Upper lobe of left lung (tissue), 6 donors: ENCODE results near the gene PLOD2. TPM values are rescaled to one million over a fixed set of nuclear protein-coding genes. Genes with fewer than 3 reads are reported as not detected.

Source experiments
- ATAC-seq, 2 donors: fragments of 200-7000 bp; cut with Tn5 transposase; one replicate each; pipeline ENCODE4 v1.9.1; 2022; ENCODE audit warnings: mild to moderate bottlenecking in 2 of 2, moderate library complexity in 2 of 2; ENCODE audit not compliant: low FRiP score in 2 of 2
- DNase-seq, 2 donors: peaks; one replicate each; pipeline ENCODE4 v3.0.0-alpha.2; 2019 to 2020
- H3K27ac ChIP-seq, 4 donors: fragments of 200-600 bp; sonication (generic); one replicate each; pipeline ENCODE4 v1.5.1; 2016 to 2019
- H3K27me3 ChIP-seq, 4 donors: fragments of 200-600 bp; sonication (generic); one replicate each; pipeline ENCODE4 v1.5.1; 2017 to 2019
- H3K36me3 ChIP-seq, 4 donors: fragments of 200-600 bp; sonication (generic); one replicate each; pipeline ENCODE4 v1.5.1; 2016 to 2019
- H3K4me1 ChIP-seq, 4 donors: fragments of 200-600 bp; sonication (generic); one replicate each; pipeline ENCODE4 v1.5.1; 2018 to 2019
- H3K4me3 ChIP-seq, 4 donors: fragments of 200-600 bp; sonication (generic); one replicate each; pipeline ENCODE4 v1.5.1; 2017 to 2019; ENCODE audit warnings: mild to moderate bottlenecking in 2 of 4, moderate library complexity in 1 of 4
- H3K9me3 ChIP-seq, 4 donors: fragments of 200-600 bp; sonication (generic); one replicate each; pipeline ENCODE4 v1.5.1; 2018 to 2019
- CTCF ChIP-seq, 6 experiments: fragments of 450-650 bp in 4 of 6; fragments of 200-600 bp in 2 of 6; sonication (generic) in 2 of 6; IDR thresholded peaks; one replicate each; pipeline ENCODE4 v1.5.1; 2016 to 2019; ENCODE audit warnings: antibody characterized with exemption in 6 of 6
- EP300 ChIP-seq, 4 donors: sonication (generic); formaldehyde crosslinking; IDR thresholded peaks; one replicate each; pipeline ENCODE4 v1.5.1; 2017; ENCODE audit warnings: antibody characterized with exemption in 4 of 4, control low read depth in 2 of 4
- POLR2A ChIP-seq, 4 donors: fragments of 450-650 bp; IDR thresholded peaks; one replicate each; pipeline ENCODE4 v1.5.1; 2016 to 2017; ENCODE audit warnings: antibody characterized with exemption in 4 of 4, mild to moderate bottlenecking in 2 of 4
- POLR2AphosphoS5 ChIP-seq, 2 donors: sonication (generic); formaldehyde crosslinking; IDR thresholded peaks; one replicate each; pipeline ENCODE4 v1.5.1; 2017; ENCODE audit warnings: antibody characterized with exemption in 2 of 2
- WGBS, 2 donors: methylation state at CpG; one replicate each; pipeline ENCODE4 v1.1.5; 2017 to 2018; 5-methylcytosine and 5-hydroxymethylcytosine counted together
- total RNA-seq, 6 donors: library from RNA; depleted of rRNA in 4 of 6; stranded (reverse); fragments of >200 nt in 4 of 6; gene quantifications; one replicate each; pipeline versions ENCODE4 v1.1.0 to v1.2.1, GENCODE V29; 2016 to 2021
- donor health status: DM: no; HTN: no; CAD: no; lungs with moderate emphysema.
- donor health status: DM: no; HTN: yes; CAD: no; lungs with severe emphysema.

PLOD2 gene
- total RNA-seq = 10 to 100 TPM in 5 of 6 donors, 1 to 10 TPM in 1; 6.8 to 30.7 (median 18.1) TPM

- Histone ChIP-seq H3K36me3 (no peaks in the 10 kb centered on the region), H3K4me3 (peak within 1 kb of the TSS; percentile 60 to 82 (median 71)), H3K4me1 (peaks cover 10 to 23% (median 19%) of the 10 kb centered on the region in 4 donors), H3K27me3 (no peaks in the 10 kb centered on the region), H3K9me3 (no peaks in the 10 kb centered on the region), H3K27ac (peak within 1 kb of the TSS; percentile 89 to 96 (median 92))
- TF ChIP-seq EP300 (IDR thresholded peaks at IDR 0.05) (peak in 1 of 4 donors; percentile 36), POLR2A (IDR thresholded peaks at IDR 0.05) (peak in 3 of 4 donors; percentile 66 to 91 (median 86)), CTCF (IDR thresholded peaks at IDR 0.05) (peak in 2 of 6 experiments; percentile 15 to 21), POLR2AphosphoS5 (IDR thresholded peaks at IDR 0.05) (peak; percentile 64 to 79)
- WGBS, 2 donors = 0% methylated on average over 15 to 27 of the region's 74 CpGs
- DNase-seq = peak; percentile 70 to 95
- ATAC-seq = peak; percentile 88 to 92
These were observed at the start of gene PLOD2 for GRCh38 chr3:146160964-146161662. TSS of gene PLOD2 (minus strand) at chr3:146161184. CDS start at chr3:146160989, 195 bp downstream.

GRCh38 chr3:146209371-146209770 is 48.4 kb upstream of the PLOD2 start:
- H3K27ac ChIP-seq = no peak overlapping the region
- no peaks in the 10 kb centered on the region for H3K4me1 ChIP-seq
- no peak for ATAC-seq
- H3K9me3 ChIP-seq = no peaks in the 10 kb centered on the region
- no peaks in the 10 kb centered on the region for H3K27me3 ChIP-seq
- H3K36me3 ChIP-seq = peaks cover 0 to 21% (median 0%) of the 10 kb centered on the region in 4 donors
- no peak for DNase-seq
- no peak overlapping the region for H3K4me3 ChIP-seq
- TF ChIP-seq CTCF (IDR thresholded peaks at IDR 0.05) (no peak), POLR2AphosphoS5 (IDR thresholded peaks at IDR 0.05) (no peak), EP300 (IDR thresholded peaks at IDR 0.05) (no peak), POLR2A (IDR thresholded peaks at IDR 0.05) (no peak)

GRCh38 chr3:146203776-146204175 is 42.8 kb upstream of the PLOD2 start:
- Histone ChIP-seq H3K4me1 (peaks cover 0 to 7% (median 0%) of the 10 kb centered on the region in 4 donors), H3K4me3 (no peak overlapping the region), H3K36me3 (peaks cover 0 to 27% (median 3%) of the 10 kb centered on the region in 4 donors), H3K27ac (no peak overlapping the region), H3K27me3 (no peaks in the 10 kb centered on the region), H3K9me3 (no peaks in the 10 kb centered on the region)
- TF ChIP-seq CTCF (IDR thresholded peaks at IDR 0.05) (no peak), EP300 (IDR thresholded peaks at IDR 0.05) (no peak), POLR2AphosphoS5 (IDR thresholded peaks at IDR 0.05) (no peak), POLR2A (IDR thresholded peaks at IDR 0.05) (no peak)
- DNase-seq = no peak
- ATAC-seq = no peak

- no peak for ATAC-seq
- H3K36me3 ChIP-seq = peaks cover 0 to 16% (median 3%) of the 10 kb centered on the region in 4 donors
These were observed 39.7 kb upstream of the PLOD2 start for GRCh38 chr3:146200461-146201220.

More at GRCh38 chr3:146200461-146201220, 39.7 kb upstream of the PLOD2 start:
- TF ChIP-seq POLR2AphosphoS5 (IDR thresholded peaks at IDR 0.05) = no peak
- TF ChIP-seq POLR2A (IDR thresholded peaks at IDR 0.05) = no peak
- TF ChIP-seq CTCF (IDR thresholded peaks at IDR 0.05) = no peak
- no peak for TF ChIP-seq EP300 (IDR thresholded peaks at IDR 0.05)
- Histone ChIP-seq H3K27me3 (no peaks in the 10 kb centered on the region), H3K4me3 (no peak overlapping the region), H3K4me1 (peaks cover under 1 to 9% (median 5%) of the 10 kb centered on the region in 4 donors), H3K27ac (no peak overlapping the region), H3K9me3 (no peaks in the 10 kb centered on the region)
- 54 to 60% methylated on average over 2 of the region's 2 CpGs for WGBS, 2 donors
- no peak for DNase-seq
